Panc1 (cell line): Measurements from ENCODE around the gene ABCC11. TPM values are rescaled to one million over a fixed set of nuclear protein-coding genes. Genes with fewer than 3 reads are reported as not detected.

Source experiments
- ATAC-seq: fragments of 200-7000 bp; cut with Tn5 transposase; 2 replicates; pipeline ENCODE4 v1.9.1; 2020; ENCODE audit warnings: mild to moderate bottlenecking, moderate library complexity
- BruUV-seq: library from RNA; stranded (reverse); fragments of 400-500 nt; replicated peaks from 2 replicates; lab custom pipeline; 2021; lab: Mats Ljungman, UMichigan
- CTCF ChIA-PET: fragments of 300-600 bp; sonication (Branson Sonifier 250); formaldehyde crosslinking; loops from one replicate; lab custom pipeline; 2022; ENCODE audit warnings: antibody characterized with exemption; lab: Charles Lee
- POLR2A ChIA-PET: fragments of 300-600 bp; sonication (Branson Sonifier 250); formaldehyde crosslinking; loops from one replicate; lab custom pipeline; 2022; ENCODE audit warnings: antibody characterized with exemption; lab: Charles Lee
- DNase-seq: peaks from one replicate; pipeline ENCODE4 v3.0.0-alpha.2; 2010; ENCODE audit warnings: low read depth, low spot score
- H3K27ac ChIP-seq: 2 replicates; pipeline ENCODE4 v1.5.1; 2011; ENCODE audit warnings: mild to moderate bottlenecking, low read length, inconsistent platforms
- H3K27me3 ChIP-seq: fragments of 200-500 bp; sonication (Bioruptor generic); 2 replicates; pipeline ENCODE4 v1.6.0; 2014; ENCODE audit warnings: low read length, inconsistent platforms; ENCODE audit not compliant: control insufficient read depth, insufficient read depth
- H3K36me3 ChIP-seq: fragments of 200-500 bp; sonication (Bioruptor generic); 2 replicates; pipeline ENCODE4 v1.5.1; 2014; ENCODE audit warnings: inconsistent platforms, mild to moderate bottlenecking, low read length, moderate library complexity; ENCODE audit not compliant: control insufficient read depth, insufficient read depth
- H3K4me1 ChIP-seq: 2 replicates; pipeline ENCODE4 v1.5.1; 2011; ENCODE audit warnings: inconsistent platforms, mild to moderate bottlenecking, low read length, moderate library complexity; ENCODE audit not compliant: control insufficient read depth, insufficient read depth
- H3K4me3 ChIP-seq, 2 experiments: 2 replicates each; pipeline ENCODE4 v1.5.1; 2011 to 2012; ENCODE audit warnings: low read depth in 2 of 2, low read length in 2 of 2, mild to moderate bottlenecking in 2 of 2, inconsistent platforms in 1 of 2, moderate library complexity in 1 of 2
- H3K9me3 ChIP-seq: fragments of 200-500 bp; sonication (Bioruptor generic); 2 replicates; pipeline ENCODE4 v1.5.1; 2014; ENCODE audit warnings: low read depth, mild to moderate bottlenecking, inconsistent platforms, low read length, moderate library complexity; ENCODE audit not compliant: control insufficient read depth, insufficient read depth
- POLR2AphosphoS5 ChIP-seq: IDR thresholded peaks from 2 replicates; pipeline ENCODE4 v1.6.1; 2012; ENCODE audit warnings: mild to moderate bottlenecking, low read depth, low read length, moderate library complexity
- SIN3A ChIP-seq: IDR thresholded peaks from 2 replicates; pipeline ENCODE4 v1.6.1; 2012; ENCODE audit warnings: low read depth, mild to moderate bottlenecking, low read length, moderate library complexity, borderline replicate concordance; ENCODE audit not compliant: insufficient read depth
- TCF7L2 ChIP-seq: IDR thresholded peaks from 2 replicates; pipeline ENCODE4 v1.6.1; 2011; ENCODE audit warnings: mild to moderate bottlenecking, low read depth, low read length, inconsistent platforms
- in situ Hi-C: cut with HindIII; loops from 2 replicates; pipeline ENCODE4 v1.10.0; 2016; ENCODE audit warnings: low sequenced_read_pairs, low pct_unique_long_range_greater_than_20kb
- intact Hi-C: fragments of 100-400 bp; cut with micrococcal nuclease; formaldehyde crosslinking; loops from one replicate; pipeline ENCODE4 v1.10.0; 2022; ENCODE audit not compliant: unreplicated experiment
- total RNA-seq: library from RNA; stranded (reverse); gene quantifications from one replicate; pipeline ENCODE4 v1.2.1, GENCODE V29; 2021; ENCODE audit not compliant: unreplicated experiment
- TF ChIP-seq, protein P1 (sequence below), 2 experiments: IDR thresholded peaks; 2 replicates each; pipeline ENCODE4 v1.6.1; 2011 to 2012; ENCODE audit warnings: low read depth in 2 of 2, control low read depth in 1 of 2, low read length in 1 of 2, mild to moderate bottlenecking in 1 of 2, moderate library complexity in 1 of 2; ENCODE audit not compliant: insufficient read depth in 1 of 2
- TF ChIP-seq, protein P2 (sequence below): fragments of 450-650 bp; IDR thresholded peaks from 2 replicates; pipeline ENCODE4 v1.5.1; 2017; ENCODE audit warnings: mild to moderate bottlenecking

The ABCC11 gene
- total RNA-seq, 1 experiment from 2014 or later: not detected

DNA sequence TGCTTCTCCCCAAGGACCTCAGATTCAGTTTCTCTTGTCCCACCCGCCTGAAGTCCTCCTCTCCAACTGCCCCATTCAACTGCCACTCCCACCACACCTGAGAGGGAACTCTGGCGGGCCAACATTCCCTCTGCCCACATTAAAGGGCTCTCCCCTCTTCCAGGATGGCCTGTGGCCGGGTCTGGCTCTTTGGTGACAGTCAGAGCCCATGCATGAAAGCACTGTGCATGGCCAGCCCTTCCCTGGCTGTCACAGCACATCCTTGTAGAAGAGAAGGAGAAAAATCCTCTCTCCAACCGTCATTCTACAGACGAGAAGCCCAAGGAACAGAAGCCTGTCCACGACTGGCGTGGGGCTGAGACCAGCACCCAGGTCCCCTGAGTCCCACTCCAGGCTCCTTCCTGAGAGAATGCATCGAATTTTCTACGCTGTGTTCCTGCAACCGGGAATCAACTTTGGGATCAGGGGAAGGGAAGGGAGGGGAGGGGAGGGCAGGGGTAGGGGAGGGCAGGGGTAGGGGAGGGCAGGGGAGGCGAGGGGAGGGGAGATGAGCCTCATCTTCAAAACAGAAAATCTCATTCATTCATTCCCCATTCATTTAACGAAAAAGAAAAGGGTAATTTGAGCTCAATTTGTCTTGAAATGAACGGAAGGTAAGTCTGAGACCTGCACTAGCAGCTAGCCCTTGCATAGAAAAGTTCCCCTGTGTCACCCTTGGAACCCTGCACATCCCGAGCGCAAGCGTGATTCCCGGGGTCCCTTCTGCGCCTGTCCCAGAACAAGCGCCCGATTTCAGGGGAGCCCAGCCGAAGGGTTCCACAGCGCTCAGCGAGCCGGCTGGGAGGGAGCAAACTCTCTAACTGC lies 91.2 kb downstream of the ABCC11 start, which contains the start of gene ABCC12:
ABCC12 (minus strand) TSS at position 68 of the 864 bp plus-strand sequence. CDS start 9,569 bp downstream, outside the sequence.
- Histone ChIP-seq H3K9me3 (no peaks in the 10 kb centered on the region), H3K4me1 (peaks cover 2% of the 10 kb centered on the region; the same call in 1 of the 2 replicates), H3K27me3 (no peaks in the 10 kb centered on the region), H3K27ac (peak within 1 kb of the TSS; percentile 61), H3K4me3 (no peak within 1 kb of the TSS), H3K36me3 (no peaks in the 10 kb centered on the region)
- ChIA-PET CTCF (no interaction called here), POLR2A (no interaction called here)
- 0 out of 2 replicates have a peak, but pooled peaks have one; percentile 17 for ATAC-seq
- no TSS peak for BruUV-seq
- DNase-seq: no peak
- intact Hi-C loops: loop anchor here (10.0 kb wide), 1 partner anchor 1111 kb away; no protein-coding TSS in a partner anchor
- in situ Hi-C loops: no loop called here
- TF ChIP-seq, protein P1, sequence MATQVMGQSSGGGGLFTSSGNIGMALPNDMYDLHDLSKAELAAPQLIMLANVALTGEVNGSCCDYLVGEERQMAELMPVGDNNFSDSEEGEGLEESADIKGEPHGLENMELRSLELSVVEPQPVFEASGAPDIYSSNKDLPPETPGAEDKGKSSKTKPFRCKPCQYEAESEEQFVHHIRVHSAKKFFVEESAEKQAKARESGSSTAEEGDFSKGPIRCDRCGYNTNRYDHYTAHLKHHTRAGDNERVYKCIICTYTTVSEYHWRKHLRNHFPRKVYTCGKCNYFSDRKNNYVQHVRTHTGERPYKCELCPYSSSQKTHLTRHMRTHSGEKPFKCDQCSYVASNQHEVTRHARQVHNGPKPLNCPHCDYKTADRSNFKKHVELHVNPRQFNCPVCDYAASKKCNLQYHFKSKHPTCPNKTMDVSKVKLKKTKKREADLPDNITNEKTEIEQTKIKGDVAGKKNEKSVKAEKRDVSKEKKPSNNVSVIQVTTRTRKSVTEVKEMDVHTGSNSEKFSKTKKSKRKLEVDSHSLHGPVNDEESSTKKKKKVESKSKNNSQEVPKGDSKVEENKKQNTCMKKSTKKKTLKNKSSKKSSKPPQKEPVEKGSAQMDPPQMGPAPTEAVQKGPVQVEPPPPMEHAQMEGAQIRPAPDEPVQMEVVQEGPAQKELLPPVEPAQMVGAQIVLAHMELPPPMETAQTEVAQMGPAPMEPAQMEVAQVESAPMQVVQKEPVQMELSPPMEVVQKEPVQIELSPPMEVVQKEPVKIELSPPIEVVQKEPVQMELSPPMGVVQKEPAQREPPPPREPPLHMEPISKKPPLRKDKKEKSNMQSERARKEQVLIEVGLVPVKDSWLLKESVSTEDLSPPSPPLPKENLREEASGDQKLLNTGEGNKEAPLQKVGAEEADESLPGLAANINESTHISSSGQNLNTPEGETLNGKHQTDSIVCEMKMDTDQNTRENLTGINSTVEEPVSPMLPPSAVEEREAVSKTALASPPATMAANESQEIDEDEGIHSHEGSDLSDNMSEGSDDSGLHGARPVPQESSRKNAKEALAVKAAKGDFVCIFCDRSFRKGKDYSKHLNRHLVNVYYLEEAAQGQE (IDR thresholded peaks at IDR 0.05; ENCODE audit: insufficient read depth in 1 of 2, low read depth in 2 of 2, low read length in 1 of 2): no peak
- no peak for TF ChIP-seq SIN3A
- no peak for TF ChIP-seq TCF7L2
- no peak for TF ChIP-seq POLR2AphosphoS5
- TF ChIP-seq, protein P2, sequence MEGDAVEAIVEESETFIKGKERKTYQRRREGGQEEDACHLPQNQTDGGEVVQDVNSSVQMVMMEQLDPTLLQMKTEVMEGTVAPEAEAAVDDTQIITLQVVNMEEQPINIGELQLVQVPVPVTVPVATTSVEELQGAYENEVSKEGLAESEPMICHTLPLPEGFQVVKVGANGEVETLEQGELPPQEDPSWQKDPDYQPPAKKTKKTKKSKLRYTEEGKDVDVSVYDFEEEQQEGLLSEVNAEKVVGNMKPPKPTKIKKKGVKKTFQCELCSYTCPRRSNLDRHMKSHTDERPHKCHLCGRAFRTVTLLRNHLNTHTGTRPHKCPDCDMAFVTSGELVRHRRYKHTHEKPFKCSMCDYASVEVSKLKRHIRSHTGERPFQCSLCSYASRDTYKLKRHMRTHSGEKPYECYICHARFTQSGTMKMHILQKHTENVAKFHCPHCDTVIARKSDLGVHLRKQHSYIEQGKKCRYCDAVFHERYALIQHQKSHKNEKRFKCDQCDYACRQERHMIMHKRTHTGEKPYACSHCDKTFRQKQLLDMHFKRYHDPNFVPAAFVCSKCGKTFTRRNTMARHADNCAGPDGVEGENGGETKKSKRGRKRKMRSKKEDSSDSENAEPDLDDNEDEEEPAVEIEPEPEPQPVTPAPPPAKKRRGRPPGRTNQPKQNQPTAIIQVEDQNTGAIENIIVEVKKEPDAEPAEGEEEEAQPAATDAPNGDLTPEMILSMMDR: no peak

DNA sequence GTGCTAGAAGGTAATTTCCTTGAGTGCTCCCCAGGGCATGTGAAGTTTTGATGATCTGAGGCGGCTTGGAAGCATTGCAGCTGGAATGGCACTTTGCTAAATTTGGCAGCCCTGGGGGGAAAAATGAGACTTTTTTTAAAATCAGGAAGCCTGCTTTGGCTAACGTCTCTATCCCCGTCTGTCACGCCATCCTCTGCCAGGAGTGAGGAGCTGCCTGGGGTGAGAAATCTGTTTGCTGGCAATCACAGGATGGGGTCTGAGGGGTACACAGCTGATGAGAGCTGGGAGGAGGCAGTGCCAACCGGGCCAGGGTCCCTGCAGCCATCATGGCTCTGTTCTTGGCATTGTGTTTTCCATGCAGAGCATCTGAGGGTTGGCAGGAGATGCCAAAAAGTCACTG lies 93.6 kb downstream of the ABCC11 start:
- TF ChIP-seq, protein P1 (IDR thresholded peaks at IDR 0.05; ENCODE audit: insufficient read depth in 1 of 2, low read depth in 2 of 2, low read length in 1 of 2): no peak
- TF ChIP-seq SIN3A (no peak), TCF7L2 (no peak), POLR2AphosphoS5 (no peak)
- TF ChIP-seq, protein P2: no peak
- BruUV-seq: no TSS peak
- intact Hi-C loops (loop anchor here (10.0 kb wide), 1 partner anchor 1109 kb away; no protein-coding TSS in a partner anchor), in situ Hi-C loops (no loop called here)
- Histone ChIP-seq H3K4me1 (no peaks in the 10 kb centered on the region), H3K4me3 (no peak overlapping the region), H3K27ac (peak overlapping the region; percentile 48), H3K36me3 (no peaks in the 10 kb centered on the region), H3K27me3 (no peaks in the 10 kb centered on the region), H3K9me3 (no peaks in the 10 kb centered on the region; the same call in 1 of the 2 replicates)
- no peak for ATAC-seq
- DNase-seq: no peak
- ChIA-PET POLR2A (no interaction called here), CTCF (no interaction called here)
